ENCODE results near the gene NSRP1. TPM values are rescaled to one million over a fixed set of nuclear protein-coding genes. Genes with fewer than 3 reads are reported as not detected.

NSRP1 gene
- total and polyA plus RNA-seq, 2 of the 13 experiments (the other 11 are each of a cell fraction or from before 2014, with no cell fraction given): 7.0 to 14.3 TPM

DNA sequence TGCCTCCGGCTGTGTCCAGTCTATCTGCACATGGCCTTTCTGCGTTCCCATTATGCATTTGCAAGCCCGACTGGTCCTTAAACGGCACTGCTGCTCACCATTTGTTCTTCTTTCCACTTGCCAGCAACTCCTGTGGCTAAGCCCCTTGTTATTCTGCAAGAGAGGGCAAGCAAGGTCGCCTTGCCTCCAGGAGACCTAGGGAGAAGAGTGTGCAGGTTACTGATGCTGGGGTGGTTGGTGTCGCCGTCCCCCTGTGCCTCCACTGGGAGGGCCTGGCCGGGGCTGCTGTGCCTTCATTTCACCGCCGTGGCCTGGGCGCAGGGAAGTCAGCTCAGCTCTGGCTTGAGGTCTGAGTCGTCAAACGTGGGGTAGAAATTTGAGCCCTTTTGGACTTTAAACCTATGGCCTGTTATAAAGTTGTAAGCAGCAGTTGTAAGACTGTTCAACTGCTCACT is 106.1 kb downstream of the NSRP1 start (continued):
- TF ChIP-seq, protein P1, sequence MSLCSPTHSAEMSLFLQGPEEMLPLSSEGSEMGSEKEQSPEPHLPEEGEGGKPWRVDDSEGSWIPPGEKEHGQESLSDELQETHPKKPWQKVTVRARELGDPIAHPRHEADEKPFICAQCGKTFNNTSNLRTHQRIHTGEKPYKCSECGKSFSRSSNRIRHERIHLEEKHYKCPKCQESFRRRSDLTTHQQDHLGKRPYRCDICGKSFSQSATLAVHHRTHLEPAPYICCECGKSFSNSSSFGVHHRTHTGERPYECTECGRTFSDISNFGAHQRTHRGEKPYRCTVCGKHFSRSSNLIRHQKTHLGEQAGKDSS (CRISPR knock-in tag; IDR thresholded peaks at IDR 0.05; ENCODE audit: borderline replicate concordance, low read depth): no peak
- no peak for TF ChIP-seq HOXA9 (CRISPR knock-in tag; IDR thresholded peaks at IDR 0.05; ENCODE audit: borderline replicate concordance)
- no peak; the same call in 1 of the 2 replicates for TF ChIP-seq KDM2A (CRISPR knock-in tag; IDR thresholded peaks at IDR 0.05; ENCODE audit: borderline replicate concordance, low read depth)
- TF ChIP-seq, protein P2, sequence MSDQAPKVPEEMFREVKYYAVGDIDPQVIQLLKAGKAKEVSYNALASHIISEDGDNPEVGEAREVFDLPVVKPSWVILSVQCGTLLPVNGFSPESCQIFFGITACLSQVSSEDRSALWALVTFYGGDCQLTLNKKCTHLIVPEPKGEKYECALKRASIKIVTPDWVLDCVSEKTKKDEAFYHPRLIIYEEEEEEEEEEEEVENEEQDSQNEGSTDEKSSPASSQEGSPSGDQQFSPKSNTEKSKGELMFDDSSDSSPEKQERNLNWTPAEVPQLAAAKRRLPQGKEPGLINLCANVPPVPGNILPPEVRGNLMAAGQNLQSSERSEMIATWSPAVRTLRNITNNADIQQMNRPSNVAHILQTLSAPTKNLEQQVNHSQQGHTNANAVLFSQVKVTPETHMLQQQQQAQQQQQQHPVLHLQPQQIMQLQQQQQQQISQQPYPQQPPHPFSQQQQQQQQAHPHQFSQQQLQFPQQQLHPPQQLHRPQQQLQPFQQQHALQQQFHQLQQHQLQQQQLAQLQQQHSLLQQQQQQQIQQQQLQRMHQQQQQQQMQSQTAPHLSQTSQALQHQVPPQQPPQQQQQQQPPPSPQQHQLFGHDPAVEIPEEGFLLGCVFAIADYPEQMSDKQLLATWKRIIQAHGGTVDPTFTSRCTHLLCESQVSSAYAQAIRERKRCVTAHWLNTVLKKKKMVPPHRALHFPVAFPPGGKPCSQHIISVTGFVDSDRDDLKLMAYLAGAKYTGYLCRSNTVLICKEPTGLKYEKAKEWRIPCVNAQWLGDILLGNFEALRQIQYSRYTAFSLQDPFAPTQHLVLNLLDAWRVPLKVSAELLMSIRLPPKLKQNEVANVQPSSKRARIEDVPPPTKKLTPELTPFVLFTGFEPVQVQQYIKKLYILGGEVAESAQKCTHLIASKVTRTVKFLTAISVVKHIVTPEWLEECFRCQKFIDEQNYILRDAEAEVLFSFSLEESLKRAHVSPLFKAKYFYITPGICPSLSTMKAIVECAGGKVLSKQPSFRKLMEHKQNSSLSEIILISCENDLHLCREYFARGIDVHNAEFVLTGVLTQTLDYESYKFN (CRISPR knock-in tag; conservative IDR thresholded peaks at IDR 0.05): peak; percentile 71
- TF ChIP-seq ZNF101 (CRISPR knock-in tag; IDR thresholded peaks at IDR 0.05; ENCODE audit: borderline replicate concordance, low read depth): no peak
- peak; percentile 39 for TF ChIP-seq ZNF883 (CRISPR knock-in tag; IDR thresholded peaks at IDR 0.05; ENCODE audit: not compliant biosample characterization)
- TF ChIP-seq ZNF788 (CRISPR knock-in tag; IDR thresholded peaks at IDR 0.05; ENCODE audit: borderline replicate concordance): peak; percentile 56; the same call in 1 of the 2 replicates
- TF ChIP-seq ZNF777 (CRISPR knock-in tag; IDR thresholded peaks at IDR 0.05): no peak
- no peak for TF ChIP-seq TCF7L2 (IDR thresholded peaks at IDR 0.05; ENCODE audit: low read depth, low read length)
- TF ChIP-seq NR1H2 (CRISPR knock-in tag; IDR thresholded peaks at IDR 0.05; ENCODE audit: borderline replicate concordance, low read depth): no peak
- no peak for TF ChIP-seq ZNF615 (CRISPR knock-in tag; IDR thresholded peaks at IDR 0.05; ENCODE audit: borderline replicate concordance)
- no peak for TF ChIP-seq MAF1 (CRISPR knock-in tag; IDR thresholded peaks at IDR 0.05; ENCODE audit: borderline replicate concordance)
- TF ChIP-seq, protein P3, sequence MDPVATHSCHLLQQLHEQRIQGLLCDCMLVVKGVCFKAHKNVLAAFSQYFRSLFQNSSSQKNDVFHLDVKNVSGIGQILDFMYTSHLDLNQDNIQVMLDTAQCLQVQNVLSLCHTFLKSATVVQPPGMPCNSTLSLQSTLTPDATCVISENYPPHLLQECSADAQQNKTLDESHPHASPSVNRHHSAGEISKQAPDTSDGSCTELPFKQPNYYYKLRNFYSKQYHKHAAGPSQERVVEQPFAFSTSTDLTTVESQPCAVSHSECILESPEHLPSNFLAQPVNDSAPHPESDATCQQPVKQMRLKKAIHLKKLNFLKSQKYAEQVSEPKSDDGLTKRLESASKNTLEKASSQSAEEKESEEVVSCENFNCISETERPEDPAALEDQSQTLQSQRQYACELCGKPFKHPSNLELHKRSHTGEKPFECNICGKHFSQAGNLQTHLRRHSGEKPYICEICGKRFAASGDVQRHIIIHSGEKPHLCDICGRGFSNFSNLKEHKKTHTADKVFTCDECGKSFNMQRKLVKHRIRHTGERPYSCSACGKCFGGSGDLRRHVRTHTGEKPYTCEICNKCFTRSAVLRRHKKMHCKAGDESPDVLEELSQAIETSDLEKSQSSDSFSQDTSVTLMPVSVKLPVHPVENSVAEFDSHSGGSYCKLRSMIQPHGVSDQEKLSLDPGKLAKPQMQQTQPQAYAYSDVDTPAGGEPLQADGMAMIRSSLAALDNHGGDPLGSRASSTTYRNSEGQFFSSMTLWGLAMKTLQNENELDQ (CRISPR knock-in tag; IDR thresholded peaks at IDR 0.05; ENCODE audit: borderline replicate concordance): no peak
- TF ChIP-seq TCF12 (IDR thresholded peaks at IDR 0.05): no peak
- no peak for TF ChIP-seq TCF12 (CRISPR knock-in tag; IDR thresholded peaks at IDR 0.05)
- TF ChIP-seq NFE2L1 (CRISPR knock-in tag; IDR thresholded peaks at IDR 0.05; ENCODE audit: borderline replicate concordance): no peak
- no peak for TF ChIP-seq HOXD1 (CRISPR knock-in tag; IDR thresholded peaks at IDR 0.05)
- no peak for TF ChIP-seq ZNF234 (CRISPR knock-in tag; conservative IDR thresholded peaks at IDR 0.05)
- TF ChIP-seq RFXAP (CRISPR knock-in tag; IDR thresholded peaks at IDR 0.05; ENCODE audit: borderline replicate concordance): no peak
- no peak for TF ChIP-seq FOXK1 (CRISPR knock-in tag; IDR thresholded peaks at IDR 0.05; ENCODE audit: borderline replicate concordance, low read depth)
- TF ChIP-seq U2AF1 (optimal IDR thresholded peaks at IDR 0.05; ENCODE audit: low read depth, low read length): no peak
- TF ChIP-seq, protein P4, sequence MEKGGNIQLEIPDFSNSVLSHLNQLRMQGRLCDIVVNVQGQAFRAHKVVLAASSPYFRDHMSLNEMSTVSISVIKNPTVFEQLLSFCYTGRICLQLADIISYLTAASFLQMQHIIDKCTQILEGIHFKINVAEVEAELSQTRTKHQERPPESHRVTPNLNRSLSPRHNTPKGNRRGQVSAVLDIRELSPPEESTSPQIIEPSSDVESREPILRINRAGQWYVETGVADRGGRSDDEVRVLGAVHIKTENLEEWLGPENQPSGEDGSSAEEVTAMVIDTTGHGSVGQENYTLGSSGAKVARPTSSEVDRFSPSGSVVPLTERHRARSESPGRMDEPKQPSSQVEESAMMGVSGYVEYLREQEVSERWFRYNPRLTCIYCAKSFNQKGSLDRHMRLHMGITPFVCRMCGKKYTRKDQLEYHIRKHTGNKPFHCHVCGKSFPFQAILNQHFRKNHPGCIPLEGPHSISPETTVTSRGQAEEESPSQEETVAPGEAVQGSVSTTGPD (CRISPR knock-in tag; IDR thresholded peaks at IDR 0.05): no peak
- no peak for TF ChIP-seq MZF1 (CRISPR knock-in tag; IDR thresholded peaks at IDR 0.05; ENCODE audit: borderline replicate concordance)

Data from HepG2 (cell line).